Liver (tissue), 9 donors: ENCODE data around the gene PKHD1. TPM values are rescaled to one million over a fixed set of nuclear protein-coding genes. Genes with fewer than 3 reads are reported as not detected.

ENCODE experiments used
- DNase-seq: peaks from one replicate; pipeline ENCODE4 v3.0.0-alpha.2; 2017; ENCODE audit warnings: low spot score
- H3K27ac ChIP-seq, 2 donors: one replicate each; pipeline ENCODE4 v1.7.0; 2013; ENCODE audit warnings: inconsistent platforms in 2 of 2, low read length in 2 of 2, control low read depth in 1 of 2, low read depth in 1 of 2, mild to moderate bottlenecking in 1 of 2
- H3K27me3 ChIP-seq, 4 donors: one replicate each; pipeline versions ENCODE4 v1.6.1 to v1.7.0; 2013; ENCODE audit warnings: low read length in 3 of 4, inconsistent platforms in 1 of 4, mild to moderate bottlenecking in 1 of 4, moderate library complexity in 1 of 4; ENCODE audit not compliant: control insufficient read depth in 4 of 4, insufficient read depth in 4 of 4
- H3K36me3 ChIP-seq, 4 donors: one replicate each; pipeline versions ENCODE4 v1.6.1 to v1.7.0; 2013; ENCODE audit warnings: low read length in 3 of 4, mild to moderate bottlenecking in 3 of 4, low read depth in 1 of 4, moderate library complexity in 1 of 4; ENCODE audit not compliant: control insufficient read depth in 4 of 4, insufficient read depth in 3 of 4
- H3K4me1 ChIP-seq, 4 donors: one replicate each; pipeline versions ENCODE4 v1.6.1 to v1.7.0; 2013; ENCODE audit warnings: low read length in 3 of 4, mild to moderate bottlenecking in 3 of 4, moderate library complexity in 1 of 4; ENCODE audit not compliant: control insufficient read depth in 4 of 4, insufficient read depth in 4 of 4
- H3K4me3 ChIP-seq, 3 donors: one replicate each; pipeline versions ENCODE4 v1.6.1 to v1.7.0; 2013; ENCODE audit warnings: low read length in 3 of 3, control low read depth in 1 of 3, low read depth in 1 of 3, mild to moderate bottlenecking in 1 of 3
- H3K9ac ChIP-seq, 2 donors: one replicate each; pipeline ENCODE4 v1.7.0; 2013; ENCODE audit warnings: low read length in 2 of 2, mild to moderate bottlenecking in 2 of 2, moderate library complexity in 2 of 2, control low read depth in 1 of 2, low read depth in 1 of 2
- H3K9me3 ChIP-seq, 4 donors: one replicate each; pipeline versions ENCODE4 v1.6.1 to v1.7.0; 2013; ENCODE audit warnings: low read length in 3 of 4; ENCODE audit not compliant: control insufficient read depth in 4 of 4
- ATF3 ChIP-seq: IDR thresholded peaks from 2 replicates; pipeline ENCODE4 v1.6.1; 2016; ENCODE audit warnings: antibody characterized with exemption
- EGR1 ChIP-seq, 2 donors: IDR thresholded peaks; 2 replicates each; pipeline ENCODE4 v1.6.1; 2016 to 2018; ENCODE audit warnings: antibody characterized with exemption in 2 of 2, low read depth in 2 of 2
- FOXA1 ChIP-seq: IDR thresholded peaks from 2 replicates; pipeline ENCODE4 v1.6.1; 2016; ENCODE audit warnings: antibody characterized with exemption
- FOXA2 ChIP-seq: IDR thresholded peaks from 2 replicates; pipeline ENCODE4 v1.6.1; 2016; ENCODE audit warnings: antibody characterized with exemption
- GABPA ChIP-seq, 2 donors: IDR thresholded peaks in 1 of 2; conservative IDR thresholded peaks in 1 of 2; 2 replicates each; pipeline ENCODE4 v1.6.1; 2016; ENCODE audit warnings: antibody characterized with exemption in 2 of 2, mild to moderate bottlenecking in 1 of 2, moderate library complexity in 1 of 2
- HNF4A ChIP-seq, 2 donors: conservative IDR thresholded peaks; 2 replicates each; pipeline ENCODE4 v1.6.1; 2016; ENCODE audit warnings: antibody characterized with exemption in 2 of 2, mild to moderate bottlenecking in 2 of 2
- HNF4G ChIP-seq: IDR thresholded peaks from 2 replicates; pipeline ENCODE4 v1.6.1; 2016; ENCODE audit warnings: antibody characterized with exemption
- JUND ChIP-seq, 2 donors: IDR thresholded peaks; 2 replicates each; pipeline ENCODE4 v1.6.1; 2016; ENCODE audit warnings: antibody characterized with exemption in 2 of 2
- NR2F2 ChIP-seq: IDR thresholded peaks from 2 replicates; pipeline ENCODE4 v1.6.1; 2016; ENCODE audit warnings: antibody characterized with exemption
- RAD21 ChIP-seq, 2 donors: IDR thresholded peaks; 2 replicates each; pipeline ENCODE4 v1.6.1; 2016; ENCODE audit warnings: antibody characterized with exemption in 2 of 2, mild to moderate bottlenecking in 2 of 2
- REST ChIP-seq: IDR thresholded peaks from 2 replicates; pipeline ENCODE4 v1.6.1; 2016; ENCODE audit warnings: antibody characterized with exemption, mild to moderate bottlenecking
- RXRA ChIP-seq, 2 donors: IDR thresholded peaks; 2 replicates each; pipeline ENCODE4 v1.6.1; 2017 to 2018; ENCODE audit warnings: antibody characterized with exemption in 2 of 2, mild to moderate bottlenecking in 1 of 2
- SP1 ChIP-seq: IDR thresholded peaks from 2 replicates; pipeline ENCODE4 v1.6.1; 2018; ENCODE audit warnings: antibody characterized with exemption, mild to moderate bottlenecking
- TAF1 ChIP-seq: conservative IDR thresholded peaks from 2 replicates; pipeline ENCODE4 v1.6.1; 2016; ENCODE audit warnings: antibody characterized with exemption, mild to moderate bottlenecking
- YY1 ChIP-seq: IDR thresholded peaks from 2 replicates; pipeline ENCODE4 v1.6.1; 2016; ENCODE audit warnings: antibody characterized with exemption, mild to moderate bottlenecking
- ZBTB33 ChIP-seq: IDR thresholded peaks from 2 replicates; pipeline ENCODE4 v1.6.1; 2016; ENCODE audit warnings: antibody characterized with exemption
- WGBS: extraction: QIAGEN DNeasy Blood & Tissue Kit; methylation state at CpG from one replicate; pipeline ENCODE4 v1.1.7; 2013; 5-methylcytosine and 5-hydroxymethylcytosine counted together
- polyA plus RNA-seq, 2 donors: library from polyadenylated mRNA; stranded (reverse) in 1 of 2; unstranded in 1 of 2; fragments of 200-250 nt in 1 of 2; fragments of >200 nt in 1 of 2; fragmentation: Nextera tagmentation in 1 of 2; extraction: Ambion mirVana in 1 of 2; gene quantifications; one replicate each; pipeline versions ENCODE4 v1.2.1 to v1.2.3, GENCODE V29; 2013 to 2015
- total RNA-seq, 2 donors: library from RNA; depleted of rRNA; stranded (reverse); fragments of >200 nt; gene quantifications; one replicate each; pipeline ENCODE4 v1.2.3, GENCODE V29; 2014
- TF ChIP-seq, protein P1 (sequence below): fragments of 150-350 bp; IDR thresholded peaks from 2 replicates; pipeline ENCODE4 v1.5.1; 2017; ENCODE audit warnings: improper control_type of control experiment, low read depth, low read length; ENCODE audit not compliant: missing input control
- TF ChIP-seq, protein P2 (sequence below): IDR thresholded peaks from 2 replicates; pipeline ENCODE4 v1.6.1; 2016; ENCODE audit warnings: antibody characterized with exemption
- donor health status: healthy.
- donor health status: healthy.
- donor health status: healthy.
- donor health status: healthy.
- donor health status: healthy.

PKHD1 gene
- total and polyA plus RNA-seq, 4 donors, result 0.45 to 10.6 (median 3.2) TPM

- H3K4me3 ChIP-seq, result no peak overlapping the region
- 87% methylated on average over 14 of the region's 14 CpGs for WGBS
These were observed 70.3 kb downstream of the PKHD1 start for GRCh38 chr6:52016915-52017748.

More at GRCh38 chr6:52016915-52017748, 70.3 kb downstream of the PKHD1 start:
- H3K9ac ChIP-seq, result no peak overlapping the region
- peaks cover 0 to 3% (median 0%) of the 10 kb centered on the region in 4 donors for H3K36me3 ChIP-seq
- no peak for DNase-seq
- no peaks in the 10 kb centered on the region for H3K27me3 ChIP-seq
- no peak overlapping the region for H3K27ac ChIP-seq
- no peaks in the 10 kb centered on the region for H3K9me3 ChIP-seq
- TF ChIP-seq FOXA1, result no peak
- no peak for TF ChIP-seq HNF4G
- TF ChIP-seq YY1, result no peak
- TF ChIP-seq RAD21 (IDR thresholded peaks at IDR 0.05), result no peak
- no peak for TF ChIP-seq EGR1 (IDR thresholded peaks at IDR 0.05; ENCODE audit: low read depth in 2 of 2)
- no peak for TF ChIP-seq NR2F2
- no peak for TF ChIP-seq REST
- no peak for TF ChIP-seq FOXA2
- TF ChIP-seq RXRA (IDR thresholded peaks at IDR 0.05), result no peak
- no peak for TF ChIP-seq HNF4A (conservative IDR thresholded peaks at IDR 0.05)
- TF ChIP-seq TAF1, result no peak
- TF ChIP-seq, protein P1, sequence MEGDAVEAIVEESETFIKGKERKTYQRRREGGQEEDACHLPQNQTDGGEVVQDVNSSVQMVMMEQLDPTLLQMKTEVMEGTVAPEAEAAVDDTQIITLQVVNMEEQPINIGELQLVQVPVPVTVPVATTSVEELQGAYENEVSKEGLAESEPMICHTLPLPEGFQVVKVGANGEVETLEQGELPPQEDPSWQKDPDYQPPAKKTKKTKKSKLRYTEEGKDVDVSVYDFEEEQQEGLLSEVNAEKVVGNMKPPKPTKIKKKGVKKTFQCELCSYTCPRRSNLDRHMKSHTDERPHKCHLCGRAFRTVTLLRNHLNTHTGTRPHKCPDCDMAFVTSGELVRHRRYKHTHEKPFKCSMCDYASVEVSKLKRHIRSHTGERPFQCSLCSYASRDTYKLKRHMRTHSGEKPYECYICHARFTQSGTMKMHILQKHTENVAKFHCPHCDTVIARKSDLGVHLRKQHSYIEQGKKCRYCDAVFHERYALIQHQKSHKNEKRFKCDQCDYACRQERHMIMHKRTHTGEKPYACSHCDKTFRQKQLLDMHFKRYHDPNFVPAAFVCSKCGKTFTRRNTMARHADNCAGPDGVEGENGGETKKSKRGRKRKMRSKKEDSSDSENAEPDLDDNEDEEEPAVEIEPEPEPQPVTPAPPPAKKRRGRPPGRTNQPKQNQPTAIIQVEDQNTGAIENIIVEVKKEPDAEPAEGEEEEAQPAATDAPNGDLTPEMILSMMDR, result no peak
- TF ChIP-seq ATF3, result no peak
- TF ChIP-seq ZBTB33, result no peak
- TF ChIP-seq JUND (IDR thresholded peaks at IDR 0.05), result no peak
- no peak for TF ChIP-seq GABPA (IDR thresholded peaks at IDR 0.05 in 1 of 2, conservative IDR thresholded peaks at IDR 0.05 in 1 of 2)
- TF ChIP-seq SP1, result no peak
- TF ChIP-seq, protein P2, sequence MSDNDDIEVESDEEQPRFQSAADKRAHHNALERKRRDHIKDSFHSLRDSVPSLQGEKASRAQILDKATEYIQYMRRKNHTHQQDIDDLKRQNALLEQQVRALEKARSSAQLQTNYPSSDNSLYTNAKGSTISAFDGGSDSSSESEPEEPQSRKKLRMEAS, result no peak
- peaks cover 0 to 22% (median 20%) of the 10 kb centered on the region in 4 donors for H3K4me1 ChIP-seq
